CD8-positive, alpha-beta memory T cell (primary cell): ENCODE data around the gene RAB11FIP4. TPM values are rescaled to one million over a fixed set of nuclear protein-coding genes. Genes with fewer than 3 reads are reported as not detected.

ENCODE experiments used
- CTCF ChIA-PET: fragments of 350-600 bp; sonication (Branson Sonifier 250); formaldehyde crosslinking; loops from one replicate; lab custom pipeline; 2021; ENCODE audit warnings: antibody characterized with exemption; lab: Charles Lee
- POLR2A ChIA-PET: fragments of 350-600 bp; sonication (Branson Sonifier 250); formaldehyde crosslinking; loops from one replicate; lab custom pipeline; 2021; ENCODE audit warnings: antibody characterized with exemption; lab: Charles Lee
- DNase-seq, 5 donors: peaks; one replicate each; pipeline versions ENCODE4 v3.0.0 to v3.0.0-alpha.2; 2020 to 2022; ENCODE audit warnings: mixed read lengths in 1 of 5
- H3K27ac ChIP-seq: one replicate; pipeline ENCODE4 v1.7.0; 2013; ENCODE audit warnings: low read depth, mild to moderate bottlenecking, low read length, moderate library complexity
- H3K27me3 ChIP-seq: 2 replicates; pipeline ENCODE4 v1.7.0; 2013; ENCODE audit warnings: low read length, mild to moderate bottlenecking; ENCODE audit not compliant: insufficient read depth, poor library complexity, severe bottlenecking
- H3K36me3 ChIP-seq: 2 replicates; pipeline ENCODE4 v1.7.0; 2013; ENCODE audit warnings: mild to moderate bottlenecking, low read length, moderate library complexity; ENCODE audit not compliant: insufficient read depth
- H3K4me1 ChIP-seq: 2 replicates; pipeline ENCODE4 v1.7.0; 2013; ENCODE audit warnings: mild to moderate bottlenecking, low read length, moderate library complexity; ENCODE audit not compliant: insufficient read depth
- H3K4me3 ChIP-seq: 2 replicates; pipeline ENCODE4 v1.7.0; 2013; ENCODE audit warnings: mild to moderate bottlenecking, low read length
- H3K9me3 ChIP-seq: 2 replicates; pipeline ENCODE4 v1.7.0; 2013; ENCODE audit warnings: mild to moderate bottlenecking, low read length
- H3K27ac Mint-ChIP-seq, 8 donors: one replicate each; pipeline ENCODE4 v1.8.0; 2020 to 2021; ENCODE audit warnings: mixed read lengths in 8 of 8, mild to moderate bottlenecking in 6 of 8, inconsistent platforms in 3 of 8, moderate library complexity in 3 of 8
- H3K27me3 Mint-ChIP-seq, 2 donors: one replicate each; pipeline ENCODE4 v1.8.0; 2020 to 2021; ENCODE audit warnings: mixed read lengths in 2 of 2, mild to moderate bottlenecking in 1 of 2, moderate library complexity in 1 of 2
- H3K36me3 Mint-ChIP-seq, 3 donors: one replicate each; pipeline ENCODE4 v1.8.0; 2020 to 2021; ENCODE audit warnings: mixed read lengths in 3 of 3, inconsistent platforms in 1 of 3, mild to moderate bottlenecking in 1 of 3
- H3K4me1 Mint-ChIP-seq, 3 donors: one replicate each; pipeline ENCODE4 v1.8.0; 2020 to 2021; ENCODE audit warnings: mixed read lengths in 3 of 3, inconsistent platforms in 1 of 3, mild to moderate bottlenecking in 1 of 3
- H3K4me3 Mint-ChIP-seq, 7 donors: one replicate each; pipeline ENCODE4 v1.8.0; 2020 to 2021; ENCODE audit warnings: mixed read lengths in 7 of 7, mild to moderate bottlenecking in 6 of 7, moderate library complexity in 4 of 7, inconsistent platforms in 2 of 7
- H3K9me3 Mint-ChIP-seq, 5 donors: one replicate each; pipeline ENCODE4 v1.8.0; 2020 to 2022; ENCODE audit warnings: mixed read lengths in 5 of 5, mild to moderate bottlenecking in 3 of 5, moderate library complexity in 2 of 5, inconsistent platforms in 1 of 5
- polyA plus RNA-seq: library from polyadenylated mRNA; unstranded; fragments of 300-500 nt; fragmentation: Illumina TruSeq; gene quantifications from one replicate; pipeline ENCODE4 v1.2.3, GENCODE V29; 2021
- total RNA-seq, 2 experiments: library from RNA; stranded (reverse); gene quantifications; one replicate each; pipeline ENCODE4 v1.2.3, GENCODE V29; 2021

RAB11FIP4 gene
- total and polyA plus RNA-seq, 3 experiments from 2014 or later: 15.1 to 26.8 (median 17.4) TPM

- Histone ChIP-seq H3K9me3 (no peaks in the 10 kb centered on the region), H3K4me3 (peak overlapping the region; percentile 73), H3K27me3 (no peaks in the 10 kb centered on the region), H3K4me1 (peaks cover 7% of the 10 kb centered on the region), H3K27ac (peak overlapping the region; percentile 57), H3K36me3 (no peaks in the 10 kb centered on the region)
- Mint-ChIP-seq H3K27me3 (no peaks in the 10 kb centered on the region), H3K4me1 (peaks cover 14 to 27% (median 24%) of the 10 kb centered on the region in 3 donors), H3K36me3 (peaks cover 0 to 4% (median 0%) of the 10 kb centered on the region in 3 donors), H3K9me3 (no peaks in the 10 kb centered on the region), H3K4me3 (peak overlapping the region; percentile 78 to 94 (median 87)), H3K27ac (peak overlapping the region; percentile 6 to 88 (median 84))
- ChIA-PET CTCF (no interaction called here), POLR2A (no interaction called here)
- DNase-seq: no peak
Observed at GRCh38 chr17:31550389-31551056, 159.0 kb downstream of the RAB11FIP4 start.

- Mint-ChIP-seq H3K27ac (no peak overlapping the region), H3K27me3 (no peaks in the 10 kb centered on the region), H3K4me1 (peaks cover 14 to 27% (median 23%) of the 10 kb centered on the region in 3 donors), H3K9me3 (no peaks in the 10 kb centered on the region), H3K4me3 (peak overlapping the region in 3 of 7 donors; percentile 10 to 82 (median 73)), H3K36me3 (peaks cover 0 to 4% (median 0%) of the 10 kb centered on the region in 3 donors)
- POLR2A ChIA-PET: no interaction called here
- Histone ChIP-seq H3K27me3 (no peaks in the 10 kb centered on the region), H3K4me1 (peaks cover 7% of the 10 kb centered on the region), H3K36me3 (no peaks in the 10 kb centered on the region), H3K9me3 (no peaks in the 10 kb centered on the region), H3K27ac (no peak overlapping the region), H3K4me3 (no peak overlapping the region)
- CTCF ChIA-PET: no interaction called here
- no peak for DNase-seq
Observed at GRCh38 chr17:31552568-31552967, 161.1 kb downstream of the RAB11FIP4 start.

- no peak for DNase-seq
- Mint-ChIP-seq H3K27me3 (no peaks in the 10 kb centered on the region), H3K4me1 (peaks cover 17 to 24% (median 19%) of the 10 kb centered on the region in 3 donors), H3K4me3 (peak overlapping the region in 2 of 7 donors; percentile 54 to 73), H3K9me3 (no peaks in the 10 kb centered on the region), H3K36me3 (peaks cover 0 to 4% (median 0%) of the 10 kb centered on the region in 3 donors), H3K27ac (peak overlapping the region in 1 of 8 donors; percentile 49)
- no peak overlapping the region for H3K4me3 ChIP-seq
- H3K27ac ChIP-seq: no peak overlapping the region
- H3K36me3 ChIP-seq: no peaks in the 10 kb centered on the region
- peaks cover 7% of the 10 kb centered on the region for H3K4me1 ChIP-seq
- POLR2A ChIA-PET: no interaction called here
- no peaks in the 10 kb centered on the region for H3K9me3 ChIP-seq
- H3K27me3 ChIP-seq: no peaks in the 10 kb centered on the region
- CTCF ChIA-PET: no interaction called here
Observed at GRCh38 chr17:31553506-31553905, 162.0 kb downstream of the RAB11FIP4 start.

GRCh38 chr17:31554930-31555329, 163.5 kb downstream of the RAB11FIP4 start:
- CTCF ChIA-PET: no interaction called here
- peaks cover 7% of the 10 kb centered on the region for H3K4me1 ChIP-seq
- Mint-ChIP-seq H3K27ac (peak overlapping the region in 1 of 8 donors; percentile 58), H3K27me3 (no peaks in the 10 kb centered on the region), H3K4me1 (peaks cover 12 to 18% (median 13%) of the 10 kb centered on the region in 3 donors), H3K9me3 (no peaks in the 10 kb centered on the region), H3K36me3 (peaks cover 0 to 1% (median 0%) of the 10 kb centered on the region in 3 donors), H3K4me3 (no peak overlapping the region)
- H3K27ac ChIP-seq: no peak overlapping the region
- H3K36me3 ChIP-seq: no peaks in the 10 kb centered on the region
- DNase-seq: no peak
- POLR2A ChIA-PET: no interaction called here
- no peaks in the 10 kb centered on the region for H3K27me3 ChIP-seq
- H3K4me3 ChIP-seq: no peak overlapping the region
- no peaks in the 10 kb centered on the region for H3K9me3 ChIP-seq

DNA sequence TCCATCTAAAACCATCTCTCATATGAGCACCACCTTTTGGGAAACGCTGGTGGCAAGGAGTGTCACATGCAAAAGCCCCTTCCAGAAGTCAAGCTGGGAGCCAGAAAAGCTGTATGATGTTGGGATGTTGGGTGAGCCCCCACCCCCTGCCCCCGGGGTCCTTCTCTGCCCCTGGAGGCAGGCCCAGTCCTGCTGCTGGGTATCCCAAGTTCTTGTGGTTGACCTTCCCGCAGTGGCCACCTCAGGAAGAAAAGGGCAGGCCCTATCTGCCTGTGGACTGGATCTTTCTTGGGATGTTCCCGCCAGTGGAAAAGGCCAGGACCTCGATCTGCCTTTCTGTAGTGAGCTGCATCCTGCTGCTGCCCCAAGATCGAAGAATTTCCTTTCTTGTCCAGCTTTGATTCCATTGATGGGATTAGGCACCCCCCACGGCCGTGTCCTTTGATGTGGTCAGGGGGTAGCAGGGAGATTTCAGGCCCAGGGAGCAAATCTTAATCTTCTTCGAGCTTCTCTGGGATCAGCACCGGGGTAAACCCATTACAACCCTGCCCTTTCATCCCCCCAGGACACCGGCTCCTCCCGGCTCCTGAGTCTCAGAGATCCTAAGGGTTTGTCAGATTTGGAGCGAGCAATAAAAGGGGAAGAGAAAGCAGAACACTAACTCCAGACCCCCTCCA, 165.6 kb downstream of the RAB11FIP4 start:
- POLR2A ChIA-PET: no interaction called here
- Mint-ChIP-seq H3K27ac (peak overlapping the region in 2 of 8 donors; percentile 24 to 64), H3K4me3 (peak overlapping the region in 3 of 7 donors; percentile 8 to 30 (median 29)), H3K27me3 (peaks cover 8 to 13% of the 10 kb centered on the region in 2 donors), H3K36me3 (no peaks in the 10 kb centered on the region), H3K9me3 (no peaks in the 10 kb centered on the region), H3K4me1 (peaks cover 8 to 12% (median 12%) of the 10 kb centered on the region in 3 donors)
- no peak for DNase-seq
- no peaks in the 10 kb centered on the region for H3K9me3 ChIP-seq
- H3K27ac ChIP-seq: no peak overlapping the region
- H3K4me3 ChIP-seq: no peak overlapping the region
- H3K36me3 ChIP-seq: no peaks in the 10 kb centered on the region
- no peaks in the 10 kb centered on the region for H3K4me1 ChIP-seq
- H3K27me3 ChIP-seq: no peaks in the 10 kb centered on the region
- CTCF ChIA-PET: interaction anchor here (1.3 kb wide), 1 partner anchor 286 kb away, joined by 3 read pairs; no protein-coding TSS in a partner anchor

DNA sequence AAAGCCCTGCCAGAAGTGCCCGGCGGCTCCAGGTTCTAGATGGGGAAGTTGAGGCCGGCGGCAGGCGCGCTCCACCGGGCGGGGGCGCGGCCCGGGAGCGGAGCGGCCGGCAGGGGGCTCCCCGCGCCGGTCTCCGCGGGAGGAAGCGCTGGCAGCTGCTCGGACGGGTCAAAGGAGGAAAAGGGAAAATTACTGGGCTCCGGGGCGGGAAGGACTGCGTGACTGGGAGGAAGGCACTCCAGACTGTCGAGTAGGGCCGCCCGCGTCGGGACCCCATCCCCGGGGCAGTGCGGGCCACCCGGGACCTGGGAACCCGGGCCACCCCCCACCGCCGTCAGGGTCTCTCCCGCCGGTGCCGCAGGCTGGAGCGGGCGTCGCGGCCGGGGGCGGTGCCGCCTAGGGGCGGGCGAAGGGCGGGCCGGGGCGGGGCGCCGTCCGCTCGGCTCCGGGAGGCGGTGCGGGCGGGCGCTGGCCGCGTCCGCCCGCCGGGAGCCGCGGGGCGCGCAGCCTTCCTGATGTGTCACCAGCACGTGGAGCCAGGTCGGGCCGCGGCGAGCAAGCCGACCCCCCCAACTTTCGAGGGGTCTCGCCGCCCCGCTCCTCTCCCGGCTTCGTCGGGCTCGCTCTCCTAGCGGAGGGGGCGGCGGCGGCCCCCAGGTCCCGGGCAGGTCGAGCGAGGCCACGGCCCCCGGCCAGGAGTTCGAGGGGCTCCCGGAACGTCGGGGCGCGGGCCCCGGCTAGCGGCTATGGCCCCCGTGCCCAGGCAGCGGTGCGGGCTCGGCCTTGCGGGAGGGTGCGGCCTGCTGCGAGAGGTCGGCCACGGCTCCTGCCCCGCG, 167.5 kb downstream of the RAB11FIP4 start:
- H3K27ac ChIP-seq: no peak overlapping the region
- CTCF ChIA-PET: interaction anchor here (1.3 kb wide), 1 partner anchor 283 kb away, joined by 3 read pairs; no protein-coding TSS in a partner anchor

GRCh38 chr17:31559584-31560501, 168.4 kb downstream of the RAB11FIP4 start:
- Histone ChIP-seq H3K36me3 (no peaks in the 10 kb centered on the region), H3K27ac (no peak overlapping the region), H3K9me3 (no peaks in the 10 kb centered on the region), H3K4me3 (no peak overlapping the region), H3K4me1 (no peaks in the 10 kb centered on the region), H3K27me3 (no peaks in the 10 kb centered on the region)
- Mint-ChIP-seq H3K4me3 (peak overlapping the region; percentile 57 to 79 (median 71)), H3K9me3 (no peaks in the 10 kb centered on the region), H3K27me3 (peaks cover 12 to 18% of the 10 kb centered on the region in 2 donors), H3K36me3 (no peaks in the 10 kb centered on the region), H3K27ac (peak overlapping the region in 3 of 8 donors; percentile 37 to 47 (median 39)), H3K4me1 (peaks cover 8 to 12% (median 9%) of the 10 kb centered on the region in 3 donors)
- POLR2A ChIA-PET: no interaction called here
- no peak for DNase-seq
- CTCF ChIA-PET: interaction anchor here (1.3 kb wide), 1 partner anchor 282 kb away, joined by 3 read pairs; no protein-coding TSS in a partner anchor

More for the DNA sequence above, 167.5 kb downstream of the RAB11FIP4 start:
- no peaks in the 10 kb centered on the region for H3K9me3 ChIP-seq
- Mint-ChIP-seq H3K4me3 (peak overlapping the region; percentile 40 to 88 (median 69)), H3K4me1 (peaks cover 8 to 12% (median 9%) of the 10 kb centered on the region in 3 donors), H3K36me3 (no peaks in the 10 kb centered on the region), H3K27me3 (peaks cover 8 to 13% of the 10 kb centered on the region in 2 donors), H3K9me3 (no peaks in the 10 kb centered on the region), H3K27ac (peak overlapping the region in 2 of 8 donors; percentile 11 to 42)
- H3K36me3 ChIP-seq: no peaks in the 10 kb centered on the region
- H3K4me3 ChIP-seq: peak overlapping the region; percentile 43
- peak; percentile 37 to 61 (median 48) for DNase-seq
- no peaks in the 10 kb centered on the region for H3K27me3 ChIP-seq
- POLR2A ChIA-PET: interaction anchor here (0.5 kb wide), 1 partner anchor 582 kb away, joined by 4 read pairs; no protein-coding TSS in a partner anchor
- no peaks in the 10 kb centered on the region for H3K4me1 ChIP-seq
